Sigmoid colon (tissue), 7 donors: Measurements from ENCODE around the gene ZNF407. TPM values are rescaled to one million over a fixed set of nuclear protein-coding genes. Genes with fewer than 3 reads are reported as not detected.

Experiments
- DNase-seq: peaks from one replicate; pipeline ENCODE4 v3.0.0-alpha.2; 2019
- H3K27ac ChIP-seq, 4 donors: fragments of 200-600 bp; sonication (generic); one replicate each; pipeline ENCODE4 v1.5.1; 2016 to 2019; ENCODE audit warnings: mild to moderate bottlenecking in 1 of 4
- H3K27me3 ChIP-seq, 3 donors: fragments of 200-600 bp; sonication (generic); one replicate each; pipeline ENCODE4 v1.5.1; 2019; ENCODE audit warnings: mild to moderate bottlenecking in 1 of 3
- H3K36me3 ChIP-seq, 4 donors: fragments of 200-600 bp; sonication (generic); one replicate each; pipeline ENCODE4 v1.5.1; 2016 to 2019
- H3K4me1 ChIP-seq, 4 donors: fragments of 200-600 bp; sonication (generic); one replicate each; pipeline ENCODE4 v1.5.1; 2017 to 2019
- H3K4me3 ChIP-seq, 4 donors: fragments of 200-600 bp; sonication (generic); one replicate each; pipeline ENCODE4 v1.5.1; 2017 to 2019; ENCODE audit warnings: mild to moderate bottlenecking in 2 of 4, moderate library complexity in 1 of 4
- H3K9me3 ChIP-seq, 4 donors: fragments of 200-600 bp in 3 of 4; sonication (generic) in 3 of 4; one replicate each; pipeline versions ENCODE4 v1.5.1 to v1.6.1; 2013 to 2019
- CTCF ChIP-seq, 4 experiments: fragments of 450-650 bp in 3 of 4; fragments of 200-600 bp in 1 of 4; IDR thresholded peaks; one replicate each; pipeline ENCODE4 v1.5.1; 2016 to 2019; ENCODE audit warnings: antibody characterized with exemption in 4 of 4, mild to moderate bottlenecking in 3 of 4, moderate library complexity in 2 of 4
- EP300 ChIP-seq, 4 donors: sonication (generic); formaldehyde crosslinking; IDR thresholded peaks; one replicate each; pipeline ENCODE4 v1.6.1; 2017; ENCODE audit warnings: antibody characterized with exemption in 4 of 4
- POLR2A ChIP-seq, 2 donors: fragments of 450-650 bp; IDR thresholded peaks; one replicate each; pipeline ENCODE4 v1.6.1; 2016; ENCODE audit warnings: antibody characterized with exemption in 2 of 2, mild to moderate bottlenecking in 2 of 2, moderate library complexity in 2 of 2
- POLR2AphosphoS5 ChIP-seq, 4 donors: sonication (generic); formaldehyde crosslinking; IDR thresholded peaks; one replicate each; pipeline ENCODE4 v1.6.1; 2017; ENCODE audit warnings: antibody characterized with exemption in 4 of 4
- WGBS, 2 donors: extraction: QIAGEN DNeasy Blood & Tissue Kit; methylation state at CpG; one replicate each; pipeline ENCODE4 v1.1.7; 2013; 5-methylcytosine and 5-hydroxymethylcytosine counted together
- intact Hi-C: fragments of 100-400 bp; cut with DNase I; formaldehyde crosslinking; loops from one replicate; pipeline ENCODE4 v1.15.1; 2023
- polyA plus RNA-seq, 3 donors: library from polyadenylated mRNA; stranded (reverse); fragments of 200-250 nt; gene quantifications; one replicate each; pipeline ENCODE4 v1.2.3, GENCODE V29; 2013
- total RNA-seq, 4 donors: library from RNA; depleted of rRNA; stranded (reverse); fragments of >200 nt; gene quantifications; one replicate each; pipeline ENCODE4 v1.1.0, GENCODE V29; 2016
- donor health status: healthy with polysubstance abuse.
- donor health status: Bipolar disorder and iron deficiency.
- donor health status: healthy.

Gene ZNF407
- total and polyA plus RNA-seq, 7 donors: 1.4 to 19.8 (median 16.3) TPM

DNA sequence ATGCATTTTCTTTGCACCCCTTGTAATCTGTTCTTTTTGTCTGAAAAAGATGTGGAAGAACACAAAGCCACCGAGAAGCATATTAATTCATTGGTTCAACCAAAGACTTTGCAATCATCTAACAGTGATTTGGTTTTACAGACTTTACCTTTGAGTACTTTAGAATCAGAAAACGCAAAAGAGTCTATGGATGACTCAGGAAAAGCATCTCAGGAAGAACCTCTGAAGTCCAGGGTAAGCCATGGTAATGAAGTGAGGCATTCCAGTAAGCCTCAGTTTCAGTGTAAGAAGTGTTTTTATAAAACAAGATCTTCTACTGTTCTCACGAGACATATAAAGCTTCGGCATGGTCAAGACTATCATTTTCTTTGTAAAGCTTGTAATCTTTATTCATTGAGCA is 35.2 kb downstream of the ZNF407 start:
- peaks cover 0 to 40% (median 5%) of the 10 kb centered on the region in 4 donors for H3K36me3 ChIP-seq
- DNase-seq: no peak
- no peak overlapping the region for H3K4me3 ChIP-seq
- H3K27me3 ChIP-seq: no peaks in the 10 kb centered on the region
- intact Hi-C loops: no loop called here
- no peaks in the 10 kb centered on the region for H3K9me3 ChIP-seq
- TF ChIP-seq POLR2AphosphoS5 (IDR thresholded peaks at IDR 0.05) (no peak), CTCF (IDR thresholded peaks at IDR 0.05) (no peak), EP300 (IDR thresholded peaks at IDR 0.05) (no peak), POLR2A (IDR thresholded peaks at IDR 0.05) (no peak)
- no peaks in the 10 kb centered on the region for H3K4me1 ChIP-seq
- H3K27ac ChIP-seq: no peak overlapping the region
- 92 to 98% methylated on average over 4 of the region's 4 CpGs for WGBS, 2 donors

DNA sequence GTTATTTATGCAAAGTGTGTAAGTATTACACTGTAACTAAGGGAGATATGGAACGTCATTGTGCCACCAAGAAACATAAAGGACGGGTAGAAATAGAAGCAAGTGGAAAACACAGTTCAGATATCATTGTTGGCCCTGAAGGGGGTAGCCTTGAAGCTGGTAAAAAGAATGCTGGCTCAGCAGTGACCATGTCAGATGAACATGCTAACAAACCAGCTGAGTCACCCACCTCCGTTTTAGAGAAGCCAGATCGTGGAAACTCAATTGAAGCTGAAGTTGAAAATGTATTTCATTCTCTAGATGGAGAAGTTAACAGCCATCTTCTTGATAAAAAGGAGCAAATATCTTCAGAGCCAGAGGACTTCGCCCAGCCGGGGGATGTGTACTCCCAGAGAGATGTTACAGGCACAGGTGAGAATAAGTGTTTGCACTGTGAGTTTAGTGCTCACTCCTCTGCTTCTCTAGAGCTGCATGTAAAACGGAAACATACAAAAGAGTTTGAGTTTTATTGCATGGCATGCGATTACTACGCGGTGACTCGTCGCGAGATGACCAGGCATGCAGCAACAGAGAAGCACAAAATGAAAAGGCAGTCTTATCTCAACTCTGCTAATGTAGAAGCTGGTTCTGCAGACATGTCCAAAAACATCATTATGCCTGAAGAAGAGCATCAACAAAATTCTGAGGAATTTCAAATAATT is 36.1 kb downstream of the ZNF407 start:
- WGBS, 2 donors: 95 to 96% methylated on average over 13 of the region's 13 CpGs
- DNase-seq: no peak
- TF ChIP-seq CTCF (IDR thresholded peaks at IDR 0.05) (no peak), POLR2A (IDR thresholded peaks at IDR 0.05) (no peak), EP300 (IDR thresholded peaks at IDR 0.05) (no peak), POLR2AphosphoS5 (IDR thresholded peaks at IDR 0.05) (no peak)
- intact Hi-C loops: no loop called here
- Histone ChIP-seq H3K27me3 (no peaks in the 10 kb centered on the region), H3K27ac (no peak overlapping the region), H3K9me3 (no peaks in the 10 kb centered on the region), H3K4me1 (no peaks in the 10 kb centered on the region), H3K36me3 (peaks cover 0 to 40% (median 5%) of the 10 kb centered on the region in 4 donors), H3K4me3 (no peak overlapping the region)

DNA sequence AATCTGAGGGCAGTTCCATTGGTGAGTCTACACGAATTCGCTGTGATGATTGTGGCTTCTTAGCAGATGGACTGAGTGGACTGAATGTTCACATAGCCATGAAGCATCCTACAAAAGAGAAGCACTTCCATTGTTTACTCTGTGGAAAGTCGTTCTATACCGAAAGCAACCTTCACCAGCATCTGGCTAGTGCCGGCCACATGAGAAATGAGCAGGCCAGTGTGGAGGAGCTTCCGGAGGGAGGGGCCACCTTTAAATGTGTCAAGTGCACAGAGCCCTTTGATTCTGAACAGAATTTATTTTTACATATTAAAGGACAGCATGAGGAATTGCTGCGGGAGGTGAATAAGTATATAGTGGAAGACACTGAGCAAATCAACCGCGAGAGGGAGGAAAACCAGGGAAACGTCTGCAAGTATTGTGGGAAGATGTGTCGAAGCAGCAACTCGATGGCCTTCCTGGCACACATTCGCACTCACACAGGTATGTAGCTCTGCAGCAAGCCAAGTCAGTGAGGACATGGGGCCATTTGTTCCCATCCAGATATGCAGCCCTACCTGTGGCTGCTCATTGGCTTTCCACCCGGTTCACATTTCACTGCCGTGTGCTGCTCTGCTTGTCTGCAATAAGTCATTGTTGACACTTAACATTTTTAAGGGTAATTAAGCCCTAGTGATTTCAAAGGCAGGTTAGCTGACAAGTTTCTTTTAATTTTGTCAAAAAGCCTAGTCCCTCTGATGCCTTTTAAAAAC is 37.7 kb downstream of the ZNF407 start:
- 89 to 91% methylated on average over 15 of the region's 15 CpGs for WGBS, 2 donors
- intact Hi-C loops: no loop called here
- H3K27me3 ChIP-seq: no peaks in the 10 kb centered on the region
- H3K27ac ChIP-seq: peak overlapping the region in 1 of 4 donors; percentile 15
- peak overlapping the region in 1 of 4 donors; percentile 7 for H3K4me3 ChIP-seq
- TF ChIP-seq POLR2A (IDR thresholded peaks at IDR 0.05) (no peak), POLR2AphosphoS5 (IDR thresholded peaks at IDR 0.05) (no peak), CTCF (IDR thresholded peaks at IDR 0.05) (no peak), EP300 (IDR thresholded peaks at IDR 0.05) (no peak)
- no peak for DNase-seq
- H3K4me1 ChIP-seq: no peaks in the 10 kb centered on the region
- no peaks in the 10 kb centered on the region for H3K9me3 ChIP-seq
- peaks cover 0 to 40% (median 5%) of the 10 kb centered on the region in 4 donors for H3K36me3 ChIP-seq

- 95 to 97% methylated on average over 1 of the region's 1 CpG for WGBS, 2 donors
- no peak for DNase-seq
- TF ChIP-seq POLR2AphosphoS5 (IDR thresholded peaks at IDR 0.05) (no peak), CTCF (IDR thresholded peaks at IDR 0.05) (no peak), POLR2A (IDR thresholded peaks at IDR 0.05) (no peak), EP300 (IDR thresholded peaks at IDR 0.05) (no peak)
- Histone ChIP-seq H3K4me1 (no peaks in the 10 kb centered on the region), H3K27me3 (no peaks in the 10 kb centered on the region), H3K9me3 (no peaks in the 10 kb centered on the region), H3K27ac (no peak overlapping the region), H3K4me3 (no peak overlapping the region), H3K36me3 (peaks cover 0 to 27% (median 5%) of the 10 kb centered on the region in 4 donors)
- intact Hi-C loops: no loop called here
Observed at GRCh38 chr18:74637070-74637469, 39.4 kb downstream of the ZNF407 start.
